GM12878 (cell line): ENCODE data around the gene AP3S1. TPM values are rescaled to one million over a fixed set of nuclear protein-coding genes. Genes with fewer than 3 reads are reported as not detected.

Experiments used
- ATAC-seq: fragments of 200-7000 bp; cut with Tn5 transposase; 3 replicates; pipeline ENCODE4 v1.9.1; 2020; ENCODE audit warnings: mild to moderate bottlenecking, moderate library complexity
- BruUV-seq: library from RNA; stranded (reverse); fragments of 400-500 nt; replicated peaks from 2 replicates; lab custom pipeline; 2021; lab: Mats Ljungman, UMichigan
- CTCF ChIA-PET: fragments of 300-600 bp; sonication (Branson Sonifier 250); formaldehyde crosslinking; extraction: SDS; loops from one replicate; lab custom pipeline; 2021; ENCODE audit warnings: inconsistent platforms; lab: Yijun Ruan, JAX
- POLR2A ChIA-PET: fragments of 350-600 bp; formaldehyde crosslinking; extraction: SDS; loops from one replicate; lab custom pipeline; 2021; ENCODE audit warnings: inconsistent platforms; lab: Charles Lee
- RAD21 ChIA-PET: fragments of 300-600 bp; sonication (Branson Sonifier 250); formaldehyde crosslinking; loops from one replicate; lab custom pipeline; 2023; ENCODE audit warnings: antibody characterized with exemption; ENCODE audit not compliant: unreplicated experiment; lab: Charles Lee
- SMC1A ChIA-PET: fragments of 300-600 bp; sonication (Branson Sonifier 250); formaldehyde crosslinking; loops from one replicate; lab custom pipeline; 2023; ENCODE audit not compliant: unreplicated experiment, uncharacterized antibody; lab: Charles Lee
- DNase-seq: peaks from one replicate; pipeline ENCODE4 v3.0.0-alpha.2; 2011; ENCODE audit warnings: low read depth, low spot score
- FAIRE-seq: peaks from 3 replicates; lab custom pipeline; 2011; peaks lifted over from hg19 to GRCh38; lab: Jason Lieb, UNC
- H2AFZ ChIP-seq: 2 replicates; pipeline ENCODE4 v1.6.0; 2011; ENCODE audit warnings: low read depth, low read length, control low read depth; ENCODE audit not compliant: control insufficient read depth
- H3K27ac ChIP-seq: 2 replicates; pipeline ENCODE4 v1.5.1; 2011; ENCODE audit warnings: control low read depth; ENCODE audit not compliant: control insufficient read depth, insufficient read depth
- H3K27me3 ChIP-seq, 2 experiments: replicated peaks in 1 of 2; 2 replicates each; pipeline versions ENCODE4 v1.6.0 to v1.6.1; 2011; ENCODE audit warnings: low read length in 1 of 2; ENCODE audit not compliant: control insufficient read depth in 2 of 2, insufficient read depth in 2 of 2
- H3K36me3 ChIP-seq, 2 experiments: 2 replicates each; pipeline ENCODE4 v1.5.1; 2011; ENCODE audit warnings: low read length in 1 of 2; ENCODE audit not compliant: control insufficient read depth in 2 of 2, insufficient read depth in 2 of 2
- H3K4me1 ChIP-seq: 2 replicates; pipeline ENCODE4 v1.6.1; 2011; ENCODE audit warnings: mild to moderate bottlenecking, low read length, moderate library complexity, mixed read lengths; ENCODE audit not compliant: control insufficient read depth, insufficient read depth
- H3K4me2 ChIP-seq: 2 replicates; pipeline ENCODE4 v1.6.0; 2011; ENCODE audit warnings: control low read depth; ENCODE audit not compliant: control insufficient read depth, insufficient read depth
- H3K4me3 ChIP-seq: fragments of 200-600 bp; sonication (generic); 2 replicates; pipeline ENCODE4 v1.5.1; 2016
- H3K79me2 ChIP-seq: 2 replicates; pipeline ENCODE4 v1.6.0; 2011; ENCODE audit warnings: low read length; ENCODE audit not compliant: control insufficient read depth, insufficient read depth
- H3K9ac ChIP-seq: 2 replicates; pipeline ENCODE4 v1.8.0; 2011; ENCODE audit warnings: low read length, control low read depth, mixed read lengths; ENCODE audit not compliant: control insufficient read depth, insufficient read depth
- H3K9me3 ChIP-seq: replicated peaks from 3 replicates; pipeline ENCODE4 v1.5.1; 2011; ENCODE audit warnings: mild to moderate bottlenecking, low read length; ENCODE audit not compliant: control insufficient read depth, insufficient read depth
- H4K20me1 ChIP-seq: 2 replicates; pipeline ENCODE4 v1.6.0; 2011; ENCODE audit not compliant: control insufficient read depth, insufficient read depth
- ASH2L ChIP-seq: fragments of 300-600, 200-600 bp; sonication (generic); IDR thresholded peaks from 2 replicates; pipeline ENCODE4 v1.6.1; 2017; ENCODE audit warnings: low read depth, mild to moderate bottlenecking, borderline replicate concordance
- BACH1 ChIP-seq: fragments of 450-650 bp; IDR thresholded peaks from 2 replicates; pipeline ENCODE4 v1.6.1; 2017; ENCODE audit warnings: mild to moderate bottlenecking, borderline replicate concordance
- BCL11A ChIP-seq: IDR thresholded peaks from 2 replicates; pipeline ENCODE4 v1.6.1; 2011; ENCODE audit warnings: low read depth, low read length
- CBFB ChIP-seq: IDR thresholded peaks from 2 replicates; pipeline ENCODE4 v1.6.1; 2016; ENCODE audit warnings: antibody characterized with exemption, low read depth
- CEBPB ChIP-seq, 2 experiments: fragments of 150-350 bp in 1 of 2; IDR thresholded peaks; 2 replicates each; pipeline ENCODE4 v1.6.1; 2012 to 2014; ENCODE audit warnings: low read depth in 2 of 2, low read length in 2 of 2, borderline replicate concordance in 1 of 2, inconsistent platforms in 1 of 2
- EZH2 ChIP-seq: IDR thresholded peaks from 2 replicates; pipeline ENCODE4 v1.6.1; 2012; ENCODE audit warnings: low read depth, mild to moderate bottlenecking, control low read depth, inconsistent platforms, low read length, borderline replicate concordance; ENCODE audit not compliant: control insufficient read depth
- KDM1A ChIP-seq: fragments of 200-600 bp; sonication (generic); IDR thresholded peaks from 2 replicates; pipeline ENCODE4 v1.6.1; 2016; ENCODE audit warnings: borderline replicate concordance
- NBN ChIP-seq: fragments of 450-650 bp; IDR thresholded peaks from 2 replicates; pipeline ENCODE4 v1.6.1; 2016
- NFXL1 ChIP-seq: fragments of 450-650 bp; IDR thresholded peaks from 2 replicates; pipeline ENCODE4 v1.6.1; 2017; ENCODE audit warnings: antibody characterized with exemption, mild to moderate bottlenecking, borderline replicate concordance
- NFYA ChIP-seq: IDR thresholded peaks from 2 replicates; pipeline ENCODE4 v1.6.1; 2011; ENCODE audit warnings: low read depth, mild to moderate bottlenecking, low read length, improper control_type of control experiment, borderline replicate concordance
- RAD21 ChIP-seq: IDR thresholded peaks from 2 replicates; pipeline ENCODE4 v1.6.1; 2011; ENCODE audit warnings: mild to moderate bottlenecking, low read depth, low read length, moderate library complexity; ENCODE audit not compliant: insufficient read depth
- SMC3 ChIP-seq: IDR thresholded peaks from 2 replicates; pipeline ENCODE4 v1.6.1; 2011; ENCODE audit warnings: low read length, improper control_type of control experiment, borderline replicate concordance
- SREBF2 ChIP-seq: IDR thresholded peaks from 2 replicates; pipeline ENCODE4 v1.6.1; 2012; ENCODE audit warnings: mild to moderate bottlenecking, low read length
- TBL1XR1 ChIP-seq: IDR thresholded peaks from 2 replicates; pipeline ENCODE4 v1.6.1; 2012; ENCODE audit warnings: low read depth, low read length, improper control_type of control experiment
- ZNF217 ChIP-seq: fragments of 450-650 bp; IDR thresholded peaks from 2 replicates; pipeline ENCODE4 v1.6.1; 2017; ENCODE audit warnings: antibody characterized with exemption, mild to moderate bottlenecking
- ZNF384 ChIP-seq: IDR thresholded peaks from 2 replicates; pipeline ENCODE4 v1.6.1; 2012; ENCODE audit warnings: low read depth, mild to moderate bottlenecking, low read length, improper control_type of control experiment, borderline replicate concordance
- WGBS: methylation state at CpG from one replicate; pipeline ENCODE4 v1.1.6; 2016; ENCODE audit warnings: low lambda C conversion rate; ENCODE audit not compliant: insufficient replicate concordance, insufficient coverage; ENCODE audit errors: missing lambda C conversion rate; 5-methylcytosine and 5-hydroxymethylcytosine counted together
- in situ Hi-C: fragments of 300-500 bp; cut with MboI; formaldehyde crosslinking; loops from 9 replicates; pipeline ENCODE4 v1.14.3; 2018; ENCODE audit warnings: mixed read lengths
- intact Hi-C: fragments of 100-400 bp; cut with micrococcal nuclease; formaldehyde crosslinking; loops from one replicate; pipeline ENCODE4 v1.14.2; 2022; ENCODE audit not compliant: unreplicated experiment
- polyA plus RNA-seq, 11 experiments: library from polyadenylated mRNA; depleted of rRNA in 4 of 11; unstranded in 6 of 11; stranded (reverse) in 5 of 11; fragments of >200 nt; fragmentation: Nextera tagmentation in 4 of 11; fragmentation: Illumina TruSeq in 1 of 11; extraction: Ambion mirVana in 4 of 11; extraction: Trizol in 1 of 11; gene quantifications; 1 replicate in 1 of 11; 2 replicates in 10 of 11; pipeline versions ENCODE4 v1.2.1 to v1.2.3, GENCODE V29; 2011 to 2016; ENCODE audit warnings: inconsistent platforms in 2 of 11, missing spikeins in 2 of 11, low read depth in 1 of 11
- total RNA-seq, 4 experiments: library from RNA; depleted of rRNA in 3 of 4; stranded (reverse); fragments of >200 nt in 3 of 4; fragmentation: Illumina TruSeq in 1 of 4; extraction: Trizol in 1 of 4; gene quantifications; 2 replicates each; pipeline versions ENCODE4 v1.2.1 to v1.2.3, GENCODE V29; 2013 to 2021
- TF ChIP-seq, protein P1 (sequence below): fragments of 450-650 bp; IDR thresholded peaks from 2 replicates; pipeline ENCODE4 v1.6.1; 2017; ENCODE audit warnings: mild to moderate bottlenecking
- TF ChIP-seq, protein P2 (sequence below): fragments of 150-350 bp; IDR thresholded peaks from 2 replicates; pipeline ENCODE4 v1.6.1; 2014; ENCODE audit warnings: mild to moderate bottlenecking, low read depth, low read length
- TF ChIP-seq, protein P3 (sequence below): IDR thresholded peaks from 2 replicates; pipeline ENCODE4 v1.6.1; 2011; ENCODE audit warnings: low read depth, low read length, improper control_type of control experiment, borderline replicate concordance

Gene AP3S1
- total and polyA plus RNA-seq, 10 of the 15 experiments (the other 5 are each of a cell fraction or from before 2014, with no cell fraction given) = 36.4 to 137 (median 67.5) TPM

DNA sequence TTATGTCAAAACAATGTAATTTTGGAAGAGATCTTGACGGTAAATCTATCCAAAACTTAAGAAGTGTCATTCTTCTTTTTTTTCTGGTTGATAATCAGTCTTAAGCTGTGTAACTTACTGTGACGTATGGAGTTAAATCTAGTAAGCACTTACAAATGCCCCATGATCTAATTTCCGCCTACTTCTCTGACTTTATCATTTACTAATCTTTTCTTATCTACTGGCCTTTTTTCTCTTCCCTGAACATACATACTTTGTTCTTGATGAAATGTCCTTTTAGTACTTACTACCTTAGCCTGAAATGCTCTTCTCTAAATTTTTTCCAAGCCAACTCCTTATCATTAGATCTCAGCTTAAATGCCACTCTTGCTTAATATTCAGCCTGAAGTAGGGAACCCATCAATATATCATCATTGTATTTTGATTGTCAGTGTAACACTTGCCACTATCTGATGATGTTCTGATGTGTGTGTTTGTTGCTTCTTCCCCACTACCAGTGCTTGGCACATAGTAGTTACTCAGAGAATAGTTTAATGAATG is 27.6 kb downstream of the AP3S1 start:
- Histone ChIP-seq H3K27me3 (no peaks in the 10 kb centered on the region), H2AFZ (no peak overlapping the region), H3K27ac (no peak overlapping the region), H3K4me3 (no peak overlapping the region), H3K4me2 (no peak overlapping the region), H3K9ac (no peak overlapping the region), H3K36me3 (peaks cover 0 to 17% of the 10 kb centered on the region in 2 experiments; a peak in 1 of 4 replicates), H3K4me1 (no peaks in the 10 kb centered on the region), H3K79me2 (peaks cover 20% of the 10 kb centered on the region), H3K9me3 (no peaks in the 10 kb centered on the region), H4K20me1 (no peaks in the 10 kb centered on the region)
- in situ Hi-C loops (no loop called here), intact Hi-C loops (no loop called here)
- ChIA-PET RAD21 (no interaction called here), CTCF (interaction anchor here (1.2 to 1.3 kb wide), 2 partner anchors 9 to 199 kb away, joined by 3 to 6 read pairs; no protein-coding TSS in a partner anchor), POLR2A (no interaction called here), SMC1A (interaction anchor here (0.6 to 1.3 kb wide), 3 partner anchors 22 to 665 kb away, joined by 3 read pairs; no protein-coding TSS in a partner anchor)
- ATAC-seq (no peak), DNase-seq (no peak), FAIRE-seq (no peak)
- BruUV-seq = no TSS peak
- WGBS = 98% methylated on average over 3 of the region's 3 CpGs
- TF ChIP-seq EZH2 (no peak), CEBPB (IDR thresholded peaks at IDR 0.05; ENCODE audit: borderline replicate concordance in 1 of 2, low read depth in 2 of 2, low read length in 2 of 2) (no peak), SMC3 (no peak), CBFB (no peak), BACH1 (no peak), ZNF384 (no peak), ASH2L (no peak), NFYA (no peak), NFXL1 (no peak), ZNF217 (no peak), NBN (no peak), SREBF2 (no peak), TBL1XR1 (no peak), BCL11A (no peak), KDM1A (no peak), RAD21 (no peak)
- TF ChIP-seq, protein P1, sequence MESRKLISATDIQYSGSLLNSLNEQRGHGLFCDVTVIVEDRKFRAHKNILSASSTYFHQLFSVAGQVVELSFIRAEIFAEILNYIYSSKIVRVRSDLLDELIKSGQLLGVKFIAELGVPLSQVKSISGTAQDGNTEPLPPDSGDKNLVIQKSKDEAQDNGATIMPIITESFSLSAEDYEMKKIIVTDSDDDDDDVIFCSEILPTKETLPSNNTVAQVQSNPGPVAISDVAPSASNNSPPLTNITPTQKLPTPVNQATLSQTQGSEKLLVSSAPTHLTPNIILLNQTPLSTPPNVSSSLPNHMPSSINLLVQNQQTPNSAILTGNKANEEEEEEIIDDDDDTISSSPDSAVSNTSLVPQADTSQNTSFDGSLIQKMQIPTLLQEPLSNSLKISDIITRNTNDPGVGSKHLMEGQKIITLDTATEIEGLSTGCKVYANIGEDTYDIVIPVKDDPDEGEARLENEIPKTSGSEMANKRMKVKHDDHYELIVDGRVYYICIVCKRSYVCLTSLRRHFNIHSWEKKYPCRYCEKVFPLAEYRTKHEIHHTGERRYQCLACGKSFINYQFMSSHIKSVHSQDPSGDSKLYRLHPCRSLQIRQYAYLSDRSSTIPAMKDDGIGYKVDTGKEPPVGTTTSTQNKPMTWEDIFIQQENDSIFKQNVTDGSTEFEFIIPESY = no peak
- TF ChIP-seq, protein P2, sequence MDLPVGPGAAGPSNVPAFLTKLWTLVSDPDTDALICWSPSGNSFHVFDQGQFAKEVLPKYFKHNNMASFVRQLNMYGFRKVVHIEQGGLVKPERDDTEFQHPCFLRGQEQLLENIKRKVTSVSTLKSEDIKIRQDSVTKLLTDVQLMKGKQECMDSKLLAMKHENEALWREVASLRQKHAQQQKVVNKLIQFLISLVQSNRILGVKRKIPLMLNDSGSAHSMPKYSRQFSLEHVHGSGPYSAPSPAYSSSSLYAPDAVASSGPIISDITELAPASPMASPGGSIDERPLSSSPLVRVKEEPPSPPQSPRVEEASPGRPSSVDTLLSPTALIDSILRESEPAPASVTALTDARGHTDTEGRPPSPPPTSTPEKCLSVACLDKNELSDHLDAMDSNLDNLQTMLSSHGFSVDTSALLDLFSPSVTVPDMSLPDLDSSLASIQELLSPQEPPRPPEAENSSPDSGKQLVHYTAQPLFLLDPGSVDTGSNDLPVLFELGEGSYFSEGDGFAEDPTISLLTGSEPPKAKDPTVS = no peak
- TF ChIP-seq, protein P3, sequence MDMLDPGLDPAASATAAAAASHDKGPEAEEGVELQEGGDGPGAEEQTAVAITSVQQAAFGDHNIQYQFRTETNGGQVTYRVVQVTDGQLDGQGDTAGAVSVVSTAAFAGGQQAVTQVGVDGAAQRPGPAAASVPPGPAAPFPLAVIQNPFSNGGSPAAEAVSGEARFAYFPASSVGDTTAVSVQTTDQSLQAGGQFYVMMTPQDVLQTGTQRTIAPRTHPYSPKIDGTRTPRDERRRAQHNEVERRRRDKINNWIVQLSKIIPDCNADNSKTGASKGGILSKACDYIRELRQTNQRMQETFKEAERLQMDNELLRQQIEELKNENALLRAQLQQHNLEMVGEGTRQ = no peak
